GM18867 (cell line): Measurements from ENCODE around the gene SH3BP4.
"Not testable (repeated sequence)": the region's sequence is repeated elsewhere in the genome, so short reads cannot be mapped to it uniquely, and the experiment has no call there.

Source experiments
- ATAC-seq: cut with Tn5 transposase; IDR thresholded peaks from one replicate; pipeline ENCODE4 v1.9.1; 2021; ENCODE audit warnings: mild to moderate bottlenecking, moderate library complexity; ENCODE audit not compliant: unreplicated experiment

The SH3BP4 gene

DNA sequence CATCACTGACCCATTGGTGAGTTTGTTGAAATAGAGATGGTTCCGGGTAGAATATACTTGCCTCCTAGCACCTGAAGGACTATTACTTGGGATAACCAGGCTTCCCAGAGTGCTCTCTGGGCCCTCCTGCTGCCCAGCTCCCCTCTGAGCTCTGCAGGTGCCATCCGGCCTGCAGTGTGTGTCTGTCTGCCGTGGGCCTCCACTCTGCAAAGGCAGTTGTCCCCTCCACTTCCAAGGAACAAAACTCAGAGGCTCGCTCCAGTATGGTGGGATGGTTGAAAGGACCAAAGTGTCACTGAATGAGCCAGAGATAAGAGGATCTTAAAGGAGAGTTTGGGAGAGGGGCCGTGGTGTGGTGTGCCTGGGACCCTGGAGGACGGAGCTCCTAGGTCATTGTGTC, 57.3 kb downstream of the SH3BP4 start:
- no peak for ATAC-seq

DNA sequence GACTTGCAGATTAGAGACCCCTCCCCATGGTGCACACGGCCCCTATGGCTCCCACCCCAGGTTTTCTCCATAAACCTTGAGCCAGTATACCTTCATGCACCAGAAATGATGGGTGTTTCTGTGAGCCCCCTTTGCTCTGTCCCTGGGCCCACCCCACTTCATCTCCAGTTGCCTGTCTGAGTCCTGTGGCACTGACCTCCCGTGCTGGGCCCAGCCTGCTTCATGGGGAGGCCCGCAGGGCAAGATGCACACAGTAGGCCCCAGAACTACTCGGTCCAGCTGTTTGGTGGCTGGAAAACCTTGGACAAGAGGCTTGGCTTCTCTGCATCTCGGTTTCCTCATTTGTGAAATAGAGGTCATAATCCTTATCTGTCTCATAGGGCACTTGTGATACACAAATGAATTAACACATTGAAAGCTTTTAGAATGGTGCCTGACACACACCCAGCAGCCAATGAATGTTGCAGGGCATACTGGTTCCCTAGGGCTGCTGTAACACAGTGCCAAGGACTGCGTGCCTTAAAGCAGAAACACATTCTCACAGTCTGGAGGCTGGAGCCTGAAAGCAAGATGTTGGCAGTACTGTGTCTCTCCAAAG, 58.4 kb downstream of the SH3BP4 start:
- no peak for ATAC-seq

DNA sequence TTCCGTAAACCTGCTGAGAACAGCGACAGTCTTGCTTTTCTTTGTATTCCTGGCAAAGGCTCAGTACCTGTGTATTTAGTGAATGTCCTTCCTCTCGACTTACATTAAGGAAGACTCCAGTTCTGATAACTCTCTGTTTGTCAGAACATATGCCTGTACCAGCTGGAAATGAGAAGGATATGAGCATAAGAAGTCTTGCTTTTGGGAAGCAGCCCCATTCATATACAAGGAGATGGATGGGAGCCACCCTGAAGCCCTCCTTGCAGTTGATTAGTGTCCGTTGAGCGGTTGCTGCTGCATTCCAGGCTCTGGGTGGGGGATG, 59.8 kb downstream of the SH3BP4 start:
- no peak for ATAC-seq

DNA sequence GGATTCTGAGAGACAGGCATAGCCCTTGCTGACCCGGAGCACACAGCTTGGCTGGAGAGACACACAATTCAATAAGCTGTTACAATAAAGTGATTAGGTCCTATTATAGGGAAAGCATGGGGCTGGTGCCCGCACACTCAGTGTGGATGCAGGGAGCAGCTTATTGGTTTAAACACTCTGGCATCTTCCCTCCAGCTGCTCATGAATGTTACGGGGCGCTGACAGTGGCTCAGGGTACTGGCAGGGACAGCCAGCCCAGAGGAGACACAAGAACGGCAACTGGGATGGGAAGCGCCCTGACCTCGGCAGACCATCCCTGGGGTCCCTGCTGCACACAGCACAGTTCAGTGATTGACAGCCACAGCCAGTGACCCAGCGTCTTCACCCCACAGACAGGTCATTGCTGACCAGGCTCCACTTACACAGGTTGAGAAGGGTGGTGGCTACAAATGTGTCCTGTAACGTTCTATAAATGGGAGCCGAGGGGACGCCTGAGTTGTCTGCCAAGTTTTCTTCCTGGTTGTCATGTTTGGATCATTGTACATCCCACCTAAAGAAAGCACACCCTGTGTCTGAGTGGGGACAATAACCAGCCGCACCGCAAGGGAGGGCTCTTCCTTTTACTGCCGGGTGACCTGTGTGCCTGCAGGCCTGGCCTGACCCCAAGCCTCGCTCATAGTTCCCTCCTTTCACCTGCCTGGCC, 60.3 kb downstream of the SH3BP4 start:
- ATAC-seq = no peak

DNA sequence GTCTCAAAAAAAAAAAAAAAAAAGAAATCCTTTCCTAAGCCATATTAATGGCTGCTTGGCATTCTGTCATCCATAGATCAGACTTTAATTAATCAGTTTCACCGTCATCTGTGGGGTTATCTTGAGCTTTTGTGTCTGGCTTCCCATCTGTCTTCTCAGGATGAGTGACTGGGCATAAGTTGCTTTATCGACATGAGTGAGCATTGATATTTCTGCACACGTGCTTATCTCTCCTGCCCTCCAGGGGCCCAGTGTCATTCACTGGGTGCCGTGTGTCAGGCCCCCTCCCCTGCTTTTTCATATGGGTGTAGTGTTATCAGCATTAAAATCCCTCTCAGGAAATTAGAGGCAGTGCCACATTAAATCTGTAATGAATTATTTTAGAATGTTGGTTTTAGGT, 65.6 kb downstream of the SH3BP4 start:
- no peak for ATAC-seq

DNA sequence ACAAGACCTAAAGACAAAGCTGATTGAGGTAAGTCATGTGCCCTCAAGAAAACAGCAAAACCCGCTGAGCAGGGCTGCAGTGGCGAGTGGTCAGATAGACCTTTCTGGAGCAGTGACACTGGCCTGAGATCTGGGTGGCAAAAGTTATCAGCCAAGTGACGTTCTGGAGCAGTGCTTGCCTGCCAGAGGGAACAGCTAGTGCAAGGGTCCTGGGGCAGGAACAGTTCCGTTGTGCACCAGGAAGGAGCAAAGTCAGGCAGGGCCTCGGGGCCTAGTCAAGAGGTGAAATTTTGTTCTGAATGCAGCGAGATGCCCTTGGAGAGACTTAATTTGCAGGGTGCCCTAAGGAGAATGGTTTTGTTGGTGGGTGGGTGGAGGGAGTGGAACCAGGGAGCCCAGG, 67.0 kb downstream of the SH3BP4 start:
- ATAC-seq = no peak

DNA sequence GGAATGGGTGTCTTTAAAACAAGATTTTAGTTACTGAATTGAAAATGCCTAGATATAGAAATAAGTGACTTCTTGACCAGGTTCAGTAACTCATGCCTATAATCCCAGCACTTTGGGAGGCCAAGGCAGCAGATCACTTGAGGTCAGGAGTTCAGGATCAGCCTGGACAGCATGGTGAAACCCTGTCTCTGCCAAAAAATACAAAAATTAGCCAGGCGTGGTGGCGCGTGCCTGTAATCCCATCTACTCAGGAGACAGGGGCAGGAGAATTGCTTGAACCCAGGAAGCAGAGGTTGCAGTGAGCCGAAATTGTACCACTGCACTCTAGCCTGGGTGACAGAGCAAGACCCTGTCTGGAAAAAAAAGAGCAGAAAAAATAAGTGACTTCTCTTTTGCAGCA, 68.3 kb downstream of the SH3BP4 start:
- not testable (repeated sequence) for ATAC-seq

DNA sequence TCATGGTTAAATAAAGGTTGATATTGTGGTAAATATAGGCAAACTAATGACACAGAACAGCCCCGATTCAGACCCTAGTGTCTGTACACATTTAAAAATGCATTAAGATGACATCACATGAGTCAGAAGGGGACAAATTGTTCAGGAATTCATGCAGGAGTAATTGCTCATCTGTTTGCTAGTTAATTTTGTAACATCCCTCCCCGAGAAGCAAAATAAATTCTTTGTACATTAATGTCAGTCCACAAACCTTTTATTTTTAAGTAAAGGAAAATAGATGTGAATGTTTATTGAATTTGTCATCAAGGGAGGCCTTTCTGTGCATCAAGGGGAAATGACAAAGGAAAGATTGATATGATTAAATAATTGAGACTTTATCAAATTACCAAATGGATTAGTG, 69.9 kb downstream of the SH3BP4 start:
- ATAC-seq = no peak

DNA sequence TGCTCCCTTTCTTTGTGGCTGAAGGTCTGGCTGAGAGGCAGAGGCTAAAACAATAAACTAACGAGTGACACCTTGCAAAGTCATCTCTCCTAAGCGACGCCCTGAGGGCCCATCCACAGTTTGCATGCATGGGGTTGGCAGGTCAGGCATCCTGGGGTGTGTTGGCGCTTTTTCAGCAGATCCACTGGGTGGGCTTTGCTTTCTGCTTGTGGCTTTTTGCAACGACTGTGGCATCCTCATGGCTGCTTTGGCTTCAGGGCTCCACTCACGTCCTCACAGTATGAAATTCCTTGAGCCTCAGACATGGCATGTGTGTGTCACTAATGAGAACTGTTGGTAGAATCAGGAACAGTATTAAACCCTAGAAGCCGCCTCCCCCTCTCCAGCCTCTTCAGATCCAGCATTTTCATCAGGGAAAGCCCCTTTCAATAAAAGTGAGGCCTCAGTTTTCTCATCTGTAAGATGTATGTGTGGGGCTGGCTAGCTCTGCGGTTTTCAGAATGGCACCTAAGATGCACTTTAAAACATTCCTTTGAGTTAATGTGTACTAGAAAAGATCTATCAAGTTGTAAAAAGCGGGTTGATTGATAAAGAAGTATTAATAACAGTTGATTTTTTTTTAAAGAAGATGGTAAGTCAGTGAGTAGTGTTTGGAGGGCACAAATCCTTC, 72.5 kb downstream of the SH3BP4 start:
- no peak for ATAC-seq

DNA sequence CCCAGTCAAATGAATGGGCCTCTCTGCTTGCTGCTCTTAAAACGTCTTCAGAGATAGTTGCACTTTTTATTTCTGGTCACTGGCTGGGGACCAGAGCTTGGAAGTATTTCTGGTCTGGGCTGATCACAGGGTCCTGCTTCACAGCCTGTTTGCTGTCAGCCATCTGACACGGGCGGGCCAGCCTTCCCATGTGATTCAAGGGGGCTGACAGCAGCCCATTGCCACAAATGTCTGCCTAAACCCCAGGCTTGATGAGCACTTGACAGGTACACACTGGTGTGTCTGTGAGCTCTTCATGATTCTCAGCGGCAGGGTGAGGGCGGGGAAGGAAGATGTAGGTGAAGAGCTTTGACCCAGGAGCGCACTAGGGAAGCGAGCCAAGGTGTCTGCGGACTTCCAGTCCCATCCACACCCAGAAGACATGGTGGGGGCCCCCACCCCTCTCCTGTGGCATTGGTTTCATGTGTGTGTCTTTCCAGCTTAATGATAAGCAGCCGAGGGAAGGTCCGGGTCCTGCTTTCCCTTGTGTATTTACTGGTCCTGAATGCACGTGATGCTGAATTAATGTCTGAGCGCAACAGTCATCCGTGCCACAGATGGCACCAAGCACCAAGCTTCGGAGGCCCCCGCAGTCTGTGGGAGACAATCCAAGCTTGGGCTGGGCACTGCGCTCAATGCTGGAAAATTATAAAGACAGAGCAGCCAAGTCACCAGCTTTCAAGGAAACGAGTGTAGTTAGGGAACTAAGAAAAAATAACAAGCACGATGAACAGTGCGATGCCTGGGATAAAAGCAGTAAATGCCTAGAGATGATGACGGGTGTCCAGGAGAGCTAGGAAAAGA, 73.3 kb downstream of the SH3BP4 start:
- ATAC-seq = no peak

DNA sequence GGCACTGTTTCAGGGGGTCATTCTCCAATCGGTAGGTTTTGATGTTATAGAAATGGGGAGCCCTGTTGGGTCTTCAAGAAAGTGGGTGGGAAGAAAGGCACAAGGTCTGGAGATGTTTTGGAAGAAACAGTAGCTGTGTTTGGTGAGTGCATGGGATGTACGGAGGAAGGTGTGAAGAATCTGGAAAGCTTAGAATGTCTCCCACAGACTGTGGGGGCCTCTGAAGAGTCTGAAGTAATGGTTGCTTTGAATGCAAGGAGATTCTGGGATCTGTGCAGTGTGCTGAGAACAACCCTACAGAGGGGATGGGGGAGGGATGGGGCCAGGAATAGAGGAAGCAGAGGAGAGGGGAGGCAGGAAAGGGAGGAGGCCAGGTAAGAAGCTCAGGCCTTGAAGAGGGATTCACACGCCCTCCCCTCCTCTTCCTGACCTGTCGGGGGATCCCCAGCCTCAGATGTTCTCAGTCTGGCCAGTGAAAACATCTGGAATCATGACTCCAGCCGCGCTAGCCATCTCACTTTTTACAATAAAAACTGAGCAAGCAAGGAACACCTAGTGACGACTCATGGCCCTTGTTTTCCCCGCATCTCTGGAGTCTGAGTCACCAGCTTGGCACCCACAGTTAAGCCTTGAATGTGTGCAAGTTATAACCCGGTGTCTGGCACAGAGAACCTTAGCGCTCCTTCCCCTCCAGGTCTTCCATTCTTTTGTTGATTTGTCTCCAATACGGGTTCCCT, 74.2 kb downstream of the SH3BP4 start:
- ATAC-seq = no peak

DNA sequence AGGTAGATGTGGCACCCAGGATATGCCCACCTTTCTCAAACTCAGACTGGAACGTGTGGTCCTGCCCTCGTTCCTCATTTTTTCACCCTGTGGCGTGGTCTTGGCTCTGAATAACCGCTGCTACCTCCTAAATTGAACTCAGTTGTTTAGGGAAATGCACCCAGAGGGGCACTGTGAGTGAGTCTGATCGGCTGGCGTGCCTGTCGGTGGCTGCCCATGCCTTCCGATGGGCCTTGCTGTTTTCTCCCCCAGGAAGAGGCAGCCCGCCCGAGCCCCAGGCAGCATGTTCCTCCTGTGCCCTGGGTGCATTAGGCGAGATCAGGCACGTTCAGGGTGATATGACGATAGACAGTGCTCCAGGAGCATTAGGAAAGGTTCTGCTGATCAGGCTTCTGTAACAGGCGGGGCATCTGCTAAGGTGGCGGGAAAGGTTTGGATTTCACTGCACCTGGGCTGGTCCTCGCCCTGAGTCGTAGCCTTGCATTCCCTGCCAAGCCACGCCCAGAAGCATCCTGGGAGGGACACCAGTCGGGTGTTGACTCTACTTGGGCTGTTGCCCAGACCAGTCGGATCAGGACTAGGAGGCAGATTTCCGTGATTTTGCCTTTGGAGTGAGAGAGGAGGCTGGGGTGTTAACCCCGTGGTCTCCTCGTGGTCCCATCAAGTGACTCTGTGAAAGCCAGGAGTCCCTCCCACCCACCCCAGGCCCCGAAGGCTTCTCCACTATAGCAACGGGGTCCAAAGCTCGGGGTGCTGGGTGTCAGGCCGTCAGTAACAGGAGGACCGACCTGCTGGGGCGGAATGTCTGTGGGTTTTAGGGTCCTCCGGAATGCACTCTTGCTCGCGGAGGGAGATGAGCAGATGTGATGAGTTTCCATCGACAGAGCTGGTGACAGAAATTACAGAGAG, 75.1 kb downstream of the SH3BP4 start:
- no peak for ATAC-seq

DNA sequence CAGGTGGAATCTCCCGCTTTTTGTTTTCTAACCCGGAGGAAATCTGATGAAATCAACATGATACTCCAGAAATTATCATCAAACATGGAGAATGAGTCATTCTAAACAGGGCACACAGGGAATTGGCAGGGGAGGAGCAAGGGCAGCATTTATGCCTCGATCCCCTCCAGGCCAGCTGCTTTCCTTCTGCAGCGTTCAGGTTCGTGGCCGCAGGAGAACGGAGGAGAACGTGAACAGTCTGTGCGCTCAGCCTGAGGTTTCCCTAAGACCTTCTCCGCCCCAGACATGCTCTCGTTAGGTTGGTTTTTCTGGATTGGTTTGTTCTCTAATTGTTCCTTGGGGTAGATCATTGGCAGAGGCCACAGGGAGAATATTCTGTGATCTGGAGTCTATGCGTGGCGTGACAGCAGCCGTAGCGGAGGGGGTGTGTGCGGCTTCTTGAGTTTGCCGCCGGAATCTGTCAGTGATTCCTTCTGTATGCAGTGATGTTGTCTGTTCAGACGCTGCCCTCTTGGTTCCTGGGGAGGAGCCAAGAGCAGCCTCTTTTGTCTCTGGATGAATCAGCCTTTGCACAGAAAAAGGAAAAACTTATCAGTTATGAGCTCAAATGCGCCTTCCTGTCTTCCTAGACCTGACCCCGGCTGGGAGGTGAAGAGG, 75.9 kb downstream of the SH3BP4 start:
- no peak for ATAC-seq

DNA sequence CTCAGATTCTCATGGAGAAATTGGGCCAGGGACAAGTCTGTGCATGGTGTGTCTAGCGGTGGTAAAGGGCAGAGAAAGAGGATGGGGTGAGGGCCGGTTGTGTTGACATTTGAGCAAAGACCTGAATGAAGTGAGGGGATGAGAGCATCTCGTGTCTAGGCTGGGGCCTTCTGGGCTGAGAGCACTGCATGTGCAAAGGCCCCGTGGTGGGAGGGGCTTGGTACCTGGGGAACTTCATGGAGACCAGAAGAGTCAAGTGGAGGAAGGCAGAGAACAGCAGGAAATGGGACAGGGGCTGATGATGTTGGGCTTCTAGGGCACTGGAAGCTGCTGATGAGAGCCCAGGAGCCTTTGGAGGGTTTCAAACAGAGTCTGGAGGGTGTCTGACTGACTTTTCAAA, 76.8 kb downstream of the SH3BP4 start:
- ATAC-seq = no peak

DNA sequence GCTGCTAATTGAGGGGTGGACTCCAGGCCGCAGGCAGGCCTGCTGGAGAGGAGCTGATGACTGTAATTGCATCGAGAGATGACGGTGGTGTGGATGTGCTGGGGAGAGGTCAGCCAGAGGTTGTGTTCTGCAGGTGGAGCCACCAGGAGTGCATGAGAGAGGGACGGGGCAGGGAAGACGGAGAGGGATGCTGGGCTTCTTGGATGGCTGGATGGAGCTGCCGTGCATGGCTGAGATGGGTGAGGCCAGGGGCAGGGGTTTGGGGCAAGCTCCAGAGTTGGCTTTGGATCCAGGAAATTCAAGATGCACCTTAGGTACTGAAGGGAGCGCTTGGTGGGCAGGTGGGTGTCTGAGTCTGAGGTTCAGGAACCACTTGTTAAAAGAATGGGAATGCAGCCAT, 77.2 kb downstream of the SH3BP4 start:
- ATAC-seq = no peak

DNA sequence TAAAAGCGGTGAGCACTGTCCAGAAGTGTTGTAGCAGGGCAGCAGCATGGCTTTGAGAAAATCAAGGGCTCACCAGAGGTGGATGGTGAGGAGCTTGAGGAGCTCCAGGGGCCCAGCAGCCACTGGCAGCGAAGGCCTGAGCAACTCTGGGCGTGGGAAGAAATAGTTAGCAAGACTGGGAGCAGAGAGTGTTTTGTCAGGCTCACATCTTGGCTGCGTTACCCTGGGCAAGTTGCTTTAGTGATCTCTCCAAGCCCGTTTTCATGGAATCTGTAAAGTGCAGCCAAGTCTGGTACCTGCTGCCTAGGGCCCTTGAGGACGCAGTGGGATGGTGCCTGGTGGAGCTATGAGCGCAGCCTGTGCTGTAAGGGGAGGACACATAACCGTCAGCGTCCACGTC, 78.3 kb downstream of the SH3BP4 start:
- no peak for ATAC-seq

DNA sequence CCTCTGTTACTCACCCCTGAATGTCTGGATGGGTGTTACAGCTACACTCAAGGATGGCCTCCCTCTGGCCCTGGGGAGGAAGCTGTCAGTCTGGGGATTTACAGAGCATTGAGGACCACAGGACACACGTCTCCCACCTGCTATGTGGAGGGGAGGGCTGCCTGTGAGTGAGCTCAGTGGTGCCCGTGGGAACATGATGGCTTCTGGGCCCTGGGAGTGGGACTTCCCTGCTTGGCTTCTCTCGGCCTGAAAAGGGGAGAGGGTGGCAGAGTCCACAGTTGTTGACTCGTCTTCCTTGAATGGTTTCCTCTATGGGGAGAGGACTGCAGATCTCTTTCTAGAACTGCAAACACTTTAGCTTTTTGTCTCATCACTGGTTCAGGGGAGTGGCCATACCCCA, 79.1 kb downstream of the SH3BP4 start:
- no peak for ATAC-seq

DNA sequence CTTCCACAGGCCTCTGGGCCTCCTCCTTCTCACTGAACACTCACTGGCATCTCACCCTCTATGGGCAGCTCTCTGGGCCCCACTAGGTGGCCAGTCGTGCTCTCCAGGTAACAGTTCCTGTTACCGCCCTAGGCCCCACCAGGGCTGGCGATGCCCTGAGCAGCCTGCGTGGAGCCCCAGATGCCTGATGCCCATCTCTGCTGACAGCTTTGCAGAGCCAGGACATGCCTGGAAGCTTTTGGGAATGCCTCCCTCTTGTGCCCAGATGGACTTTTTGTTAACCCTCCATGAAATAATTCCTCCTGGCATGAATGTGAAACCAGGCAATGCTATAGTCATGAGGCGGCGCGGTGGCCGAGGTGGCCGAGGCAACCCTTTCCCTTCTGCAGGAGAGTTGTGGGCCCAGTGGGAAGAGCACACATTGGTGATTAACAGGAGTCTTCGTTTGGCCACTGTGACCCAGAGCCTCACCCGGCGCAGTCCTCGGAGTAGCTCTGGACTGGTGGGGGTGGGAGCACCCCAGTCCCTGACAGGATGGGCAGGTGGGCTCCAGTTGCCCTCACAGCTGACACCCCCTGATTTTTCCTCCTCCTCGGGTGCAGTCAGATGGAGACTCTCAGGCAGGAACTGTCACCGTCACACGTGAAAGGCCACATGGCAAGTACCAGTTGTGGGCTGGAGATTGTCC, 80.0 kb downstream of the SH3BP4 start:
- ATAC-seq = no peak

DNA sequence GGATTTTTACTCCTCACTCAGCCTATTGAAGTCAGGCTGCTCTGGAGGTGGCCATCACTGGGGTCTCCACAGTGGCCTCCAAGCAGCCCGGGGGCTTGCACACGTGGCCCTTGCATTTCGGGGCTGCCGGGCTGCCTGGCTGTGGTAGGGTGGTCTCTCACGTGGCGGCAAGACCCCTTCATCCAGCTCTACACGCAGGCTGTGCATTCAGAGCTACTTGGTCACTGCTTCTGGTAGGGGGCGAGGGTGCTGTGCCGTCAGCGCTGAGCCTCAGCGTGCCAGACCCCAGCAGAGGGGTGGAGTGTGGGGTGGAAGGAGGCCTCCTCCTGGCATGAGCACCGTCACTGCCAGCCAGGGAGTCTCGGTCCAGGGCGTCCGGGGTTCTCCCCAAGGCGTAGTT, 80.6 kb downstream of the SH3BP4 start:
- ATAC-seq = no peak
